HG03025 (cell line): ENCODE results near the gene RIMBP2.

ENCODE experiments used
- ATAC-seq: cut with Tn5 transposase; IDR thresholded peaks from one replicate; pipeline ENCODE4 v1.9.1; 2021; ENCODE audit warnings: mild to moderate bottlenecking, moderate library complexity; ENCODE audit not compliant: unreplicated experiment, low FRiP score

The RIMBP2 gene

DNA sequence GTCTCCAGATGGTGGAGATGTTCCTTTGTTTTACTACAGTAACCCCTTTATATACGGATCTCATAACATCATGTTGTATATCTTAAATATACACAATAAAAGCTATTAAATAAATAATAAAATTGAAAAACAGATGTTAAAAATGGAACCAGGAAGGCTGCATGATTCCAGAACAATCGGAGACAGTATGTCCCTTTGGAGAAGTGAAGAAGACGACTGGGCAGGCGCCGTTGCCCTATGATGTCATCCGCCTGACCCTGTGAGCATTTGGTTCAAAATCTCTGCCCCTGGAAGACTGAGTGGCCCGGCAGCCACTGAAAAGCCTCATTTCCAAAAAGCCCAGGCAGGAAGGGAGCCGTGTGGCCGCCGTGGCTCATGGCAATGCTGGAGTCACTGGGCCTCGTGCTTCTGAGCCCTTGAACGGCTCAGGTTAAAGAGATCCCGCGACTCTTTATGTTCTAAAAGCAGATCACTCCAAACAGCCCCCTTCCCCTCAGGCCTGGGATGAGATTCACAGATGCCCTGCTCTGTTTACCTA, 30.8 kb downstream of the RIMBP2 start:
- ATAC-seq = no peak

DNA sequence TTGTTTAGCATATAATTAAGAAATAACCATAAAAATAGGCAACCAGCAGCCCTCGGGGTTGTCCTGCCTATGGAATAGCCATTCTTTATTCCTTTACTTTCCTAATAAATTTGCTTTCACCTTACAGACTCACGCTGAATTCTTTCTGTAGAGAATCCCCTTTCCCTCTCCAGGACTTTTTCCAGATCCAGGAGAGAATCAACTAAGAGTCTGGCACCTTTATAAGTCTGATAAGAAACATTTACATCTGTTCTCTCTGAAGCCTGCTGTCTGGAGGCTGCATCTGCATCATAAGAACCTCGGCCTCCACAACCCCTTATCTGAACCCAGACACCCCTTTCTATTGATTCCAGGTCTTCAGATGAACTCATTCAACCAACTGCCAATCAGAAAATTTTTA, 32.3 kb downstream of the RIMBP2 start:
- no peak for ATAC-seq

DNA sequence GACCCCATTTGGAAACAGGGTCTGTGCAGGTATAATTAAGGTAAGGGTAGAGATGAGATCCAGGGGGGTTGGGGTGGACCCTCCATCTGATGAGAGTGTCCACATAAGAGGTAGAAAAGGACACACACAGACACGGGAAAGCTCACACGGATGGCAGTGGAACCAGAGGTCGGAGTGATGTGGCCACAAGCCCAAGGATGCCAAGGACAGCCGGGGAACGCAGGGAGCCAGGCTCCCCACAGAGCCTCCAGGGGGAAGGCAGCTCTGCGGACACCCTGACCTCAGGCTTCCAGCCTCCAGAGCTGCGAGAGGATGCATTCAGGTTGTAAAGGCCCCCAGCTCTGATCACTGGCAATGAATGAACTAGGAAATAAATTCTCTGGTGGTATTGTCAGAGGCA, 33.0 kb downstream of the RIMBP2 start:
- no peak for ATAC-seq

DNA sequence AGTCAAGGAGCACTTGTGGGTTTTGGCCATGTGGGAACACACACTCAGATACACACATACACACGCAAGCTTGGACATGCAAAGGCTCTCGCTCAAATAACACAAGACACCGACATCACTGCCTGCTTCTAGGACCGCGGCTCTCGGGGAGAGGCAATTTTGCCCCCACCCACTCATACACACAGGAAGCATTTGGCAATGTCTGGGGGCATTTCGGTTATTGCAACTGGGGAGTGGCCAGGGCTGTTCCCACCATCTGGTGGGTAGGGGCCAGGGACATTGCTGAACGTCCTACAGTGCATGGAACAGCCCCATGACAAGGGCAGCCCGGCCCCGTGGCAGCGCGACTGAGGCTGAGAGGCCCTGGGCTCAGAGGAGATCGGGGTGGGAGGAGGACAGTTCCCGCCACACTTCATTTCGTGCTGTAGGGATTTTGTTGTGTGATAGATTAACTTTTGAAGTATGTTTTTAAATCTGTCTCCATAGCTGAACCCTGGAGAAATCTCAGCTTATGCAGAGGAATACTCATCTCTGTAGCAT, 35.6 kb downstream of the RIMBP2 start:
- no peak for ATAC-seq

DNA sequence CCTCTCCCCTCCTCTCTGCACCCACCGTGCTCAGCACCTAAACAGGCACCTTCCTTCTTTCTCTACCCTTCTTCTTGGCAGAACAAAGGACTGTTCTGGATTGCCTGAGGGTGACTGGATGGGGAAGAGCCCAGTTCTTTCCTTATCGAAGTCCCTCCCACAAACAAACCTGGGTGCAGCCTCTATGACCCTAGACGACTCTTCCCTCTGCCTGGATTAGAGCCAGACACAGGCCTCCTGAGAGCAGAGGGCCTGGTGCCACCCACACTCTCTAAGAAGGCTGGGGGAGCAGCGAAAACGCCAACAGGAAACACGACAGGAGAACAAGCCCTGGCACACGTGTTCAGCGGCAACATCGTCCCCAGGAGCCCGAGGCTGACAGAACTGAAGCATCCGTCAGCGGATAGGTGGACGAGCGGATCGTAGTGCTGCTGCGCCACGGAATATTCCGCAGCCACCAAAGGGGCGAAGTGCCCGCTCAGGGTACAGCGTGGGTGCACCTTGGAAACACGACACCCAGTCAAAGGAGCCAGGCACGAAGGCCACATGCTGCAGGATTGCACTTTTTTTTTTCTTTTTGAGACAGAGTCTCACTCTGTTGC, 38.0 kb downstream of the RIMBP2 start:
- ATAC-seq = no peak

DNA sequence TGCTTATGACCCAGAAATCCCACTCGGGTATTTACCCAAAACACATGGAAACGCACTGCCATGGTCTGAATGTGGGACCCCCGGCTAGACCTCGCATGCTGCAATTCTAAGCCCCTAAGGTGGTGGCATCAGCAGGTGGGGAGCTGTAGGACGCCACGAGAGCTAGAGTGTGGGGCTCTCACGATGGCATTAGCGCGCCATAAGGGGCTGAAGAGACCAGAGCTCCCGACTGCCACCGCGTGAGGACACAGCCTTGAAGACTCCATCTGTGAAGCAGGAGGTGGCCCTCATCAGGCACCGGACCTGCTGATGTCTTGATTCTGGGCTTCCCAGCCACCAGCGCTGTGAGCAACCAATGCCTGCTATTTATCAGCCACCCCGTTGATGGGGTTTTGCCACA, 40.3 kb downstream of the RIMBP2 start:
- ATAC-seq = no peak

DNA sequence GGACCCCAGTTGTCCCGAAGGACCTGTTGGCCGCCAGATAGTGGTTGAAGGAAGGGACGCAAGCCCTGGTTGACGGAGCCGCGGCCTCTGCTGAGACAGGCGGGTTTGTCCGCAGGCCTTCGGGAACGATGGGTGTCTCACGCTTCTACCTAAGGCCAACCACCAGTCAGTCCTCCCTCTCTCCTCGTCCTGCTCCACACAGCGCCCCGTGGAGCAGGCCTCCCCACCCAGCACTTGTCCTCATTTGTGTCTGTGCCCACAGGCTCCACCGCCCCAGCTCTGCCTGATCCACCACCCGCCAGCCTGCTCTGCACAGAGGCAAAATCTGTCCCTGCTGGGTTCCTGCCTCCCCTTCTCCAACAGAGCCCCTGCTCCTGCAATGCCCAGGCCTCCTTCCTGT, 41.0 kb downstream of the RIMBP2 start:
- ATAC-seq = no peak

DNA sequence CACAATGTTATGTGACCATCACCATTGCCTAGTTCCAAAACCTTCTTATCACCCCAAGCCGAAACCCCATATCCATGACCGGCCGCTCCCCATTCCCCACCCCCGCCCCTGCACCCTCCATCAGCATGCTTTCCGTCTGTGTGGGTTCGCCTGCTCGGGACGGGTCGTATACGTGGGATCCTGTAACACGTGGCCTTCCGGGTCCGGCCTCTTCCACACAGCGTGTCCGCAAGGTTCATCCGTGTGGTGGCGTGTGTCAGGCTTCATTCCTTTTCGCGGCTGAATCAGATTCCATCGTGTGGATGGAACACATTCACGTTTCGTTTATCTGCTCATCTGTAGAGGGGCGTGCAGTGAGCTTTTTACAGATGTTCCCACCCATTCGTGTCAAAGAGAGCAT, 41.4 kb downstream of the RIMBP2 start:
- no peak for ATAC-seq

DNA sequence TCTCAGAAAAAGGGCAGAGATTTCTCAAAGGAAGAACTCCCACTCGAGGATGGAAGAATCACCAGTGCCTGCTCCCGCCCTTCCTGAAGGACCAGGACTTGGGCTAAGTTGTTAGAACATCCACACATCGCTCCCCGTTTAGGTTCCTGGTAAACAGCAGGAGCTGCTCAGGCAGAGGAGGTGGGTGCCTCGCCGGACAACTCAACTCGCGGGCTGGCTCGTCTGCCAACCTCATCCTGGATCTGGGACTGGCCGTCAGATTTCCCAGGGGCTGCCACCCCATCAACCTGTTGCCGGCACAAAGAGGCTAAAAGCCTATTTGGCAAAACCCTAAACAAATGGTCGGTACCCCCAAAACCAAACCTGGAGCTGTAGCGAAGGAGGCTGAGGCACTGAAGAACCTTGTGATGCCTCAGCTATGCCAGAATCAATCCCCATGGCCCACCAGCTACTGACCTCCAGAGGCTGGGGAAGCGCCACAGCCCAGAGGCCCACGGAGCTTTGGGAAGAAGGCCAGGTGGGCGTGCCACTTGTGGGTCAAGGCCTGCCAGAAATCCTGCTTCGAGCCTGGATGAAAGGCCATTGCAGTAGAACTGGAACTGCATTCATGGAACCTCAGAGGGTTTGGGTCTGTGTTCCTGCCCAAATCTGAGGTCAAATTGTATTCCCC, 42.9 kb downstream of the RIMBP2 start:
- ATAC-seq = no peak

DNA sequence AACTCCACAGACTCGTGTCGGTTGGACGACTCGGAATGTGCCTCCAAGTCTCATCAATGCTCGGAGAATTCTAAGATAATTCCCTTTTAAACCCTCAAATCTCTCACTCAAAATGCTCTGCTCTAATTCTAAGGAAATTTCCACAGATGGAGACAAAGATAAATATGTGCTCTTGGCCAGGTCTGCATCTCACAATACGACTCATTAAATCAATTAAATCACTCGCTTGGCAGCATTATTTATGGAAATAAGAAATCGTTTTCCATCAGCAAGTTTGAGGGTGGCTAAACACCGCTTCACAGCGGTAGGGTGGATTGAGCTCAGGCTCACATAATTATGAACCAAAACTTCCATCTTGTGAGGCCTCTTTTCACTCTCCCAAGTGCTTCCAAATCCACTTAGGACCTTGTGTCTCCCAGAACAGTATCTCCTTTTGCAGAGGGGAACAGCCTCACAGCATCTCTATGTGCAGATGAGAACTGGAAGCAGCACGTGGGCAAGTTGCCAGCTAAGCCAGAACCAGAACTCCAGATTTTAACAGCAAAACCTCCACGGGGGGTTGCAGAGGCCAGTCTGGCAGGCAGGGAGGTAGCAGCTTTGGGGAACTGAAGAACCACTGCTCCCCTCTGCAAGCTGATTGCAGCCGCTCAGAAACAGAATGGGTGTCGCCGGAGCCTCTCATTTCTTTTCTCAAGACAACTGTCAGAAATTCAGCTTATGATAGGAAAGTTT, 43.8 kb downstream of the RIMBP2 start:
- ATAC-seq = no peak

DNA sequence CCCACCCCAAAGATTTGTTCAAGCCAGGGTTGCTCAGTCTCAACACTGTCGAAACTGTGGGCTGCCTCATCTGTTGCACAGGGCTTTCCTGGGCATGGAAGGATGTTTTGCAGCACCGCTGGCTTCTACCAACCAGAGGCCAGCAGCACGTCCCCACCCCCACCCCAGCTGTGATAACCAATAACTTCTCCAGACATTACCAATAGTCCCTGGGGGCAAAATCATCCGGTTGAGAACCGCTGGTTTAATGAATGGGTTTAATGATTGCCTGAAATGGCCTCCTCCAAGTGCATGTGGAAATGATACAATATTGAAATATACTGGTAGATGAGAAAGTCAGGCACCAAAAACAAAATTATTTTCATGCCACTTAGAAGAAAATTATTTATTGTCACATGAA, 44.5 kb downstream of the RIMBP2 start:
- no peak for ATAC-seq

DNA sequence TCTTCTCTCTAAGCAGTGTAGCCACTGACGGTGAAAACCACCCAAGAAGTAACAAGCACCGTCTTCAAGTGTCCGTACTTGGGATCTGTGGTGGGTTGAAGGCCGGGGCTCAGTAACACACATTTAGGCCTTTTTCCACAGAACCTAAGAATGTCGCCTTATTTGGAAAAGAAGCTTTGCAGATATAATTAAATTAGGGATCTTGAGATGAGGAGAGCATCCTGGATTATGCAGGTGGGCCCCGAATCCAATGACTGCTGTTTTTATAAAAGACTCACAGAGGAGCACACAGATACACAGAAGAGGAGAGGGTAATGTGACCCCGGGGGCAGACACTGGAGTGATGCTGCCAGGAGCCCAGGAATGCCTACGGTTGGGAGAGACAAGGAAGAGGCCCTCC, 46.3 kb downstream of the RIMBP2 start:
- no peak for ATAC-seq

DNA sequence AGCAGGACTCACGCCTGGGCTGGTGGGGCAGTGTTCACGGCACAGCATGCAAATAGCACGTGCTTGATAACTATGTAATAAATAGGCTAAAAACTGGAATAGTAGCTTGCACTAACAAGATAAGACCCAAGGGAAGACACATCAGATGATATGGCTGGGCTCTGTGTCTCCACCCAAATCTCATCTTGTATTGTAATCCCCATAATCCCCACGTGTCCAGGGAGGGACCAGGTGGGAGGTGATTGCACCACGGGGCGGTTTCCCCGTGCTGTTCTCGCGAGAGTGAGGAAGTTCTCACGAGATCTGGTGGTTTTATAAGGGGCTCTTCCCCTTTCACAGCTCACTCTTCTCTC, 46.9 kb downstream of the RIMBP2 start:
- ATAC-seq = no peak

DNA sequence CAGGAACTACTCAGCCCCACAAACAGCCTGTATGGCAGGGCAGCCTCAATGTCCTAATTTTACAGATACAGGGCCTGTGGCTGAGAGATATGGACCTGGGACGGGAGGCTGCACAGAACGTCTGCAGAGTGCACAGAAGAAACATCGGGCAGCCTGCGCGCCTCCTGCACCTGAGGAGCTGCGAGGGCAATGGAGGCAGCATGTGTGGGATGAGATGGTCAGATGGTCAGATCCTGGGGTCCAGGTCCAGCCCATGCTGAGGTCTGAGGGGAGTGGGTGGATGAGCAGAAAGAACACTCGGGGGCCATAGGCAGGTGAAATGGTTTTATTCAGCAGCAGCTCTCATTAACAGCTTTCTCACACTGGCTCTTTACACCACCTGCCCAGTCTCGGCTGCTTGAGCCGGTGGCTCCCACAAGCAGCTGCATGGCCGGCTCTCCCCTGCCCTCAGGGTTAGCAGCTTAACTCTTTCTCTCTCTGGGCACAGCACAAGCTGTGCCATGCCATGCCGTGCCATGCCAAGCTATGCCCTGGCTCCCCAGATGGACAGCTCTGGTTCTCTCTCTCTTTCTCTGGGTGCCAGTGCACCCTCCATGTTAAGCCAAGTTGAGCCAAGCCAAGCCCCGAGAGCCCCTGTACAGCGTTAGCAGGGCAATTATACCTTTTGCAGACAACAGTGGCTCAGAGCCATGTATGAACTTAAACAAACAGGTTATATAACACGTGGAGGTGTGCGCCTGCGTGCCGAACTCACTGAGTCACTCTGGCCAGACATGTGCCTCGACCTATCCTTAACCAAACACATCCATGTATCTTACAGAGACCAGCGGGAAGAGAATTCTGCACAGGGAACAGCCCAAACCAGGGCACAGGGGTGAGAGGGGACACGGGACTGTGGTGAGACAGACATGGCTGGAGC, 47.6 kb downstream of the RIMBP2 start:
- no peak for ATAC-seq

DNA sequence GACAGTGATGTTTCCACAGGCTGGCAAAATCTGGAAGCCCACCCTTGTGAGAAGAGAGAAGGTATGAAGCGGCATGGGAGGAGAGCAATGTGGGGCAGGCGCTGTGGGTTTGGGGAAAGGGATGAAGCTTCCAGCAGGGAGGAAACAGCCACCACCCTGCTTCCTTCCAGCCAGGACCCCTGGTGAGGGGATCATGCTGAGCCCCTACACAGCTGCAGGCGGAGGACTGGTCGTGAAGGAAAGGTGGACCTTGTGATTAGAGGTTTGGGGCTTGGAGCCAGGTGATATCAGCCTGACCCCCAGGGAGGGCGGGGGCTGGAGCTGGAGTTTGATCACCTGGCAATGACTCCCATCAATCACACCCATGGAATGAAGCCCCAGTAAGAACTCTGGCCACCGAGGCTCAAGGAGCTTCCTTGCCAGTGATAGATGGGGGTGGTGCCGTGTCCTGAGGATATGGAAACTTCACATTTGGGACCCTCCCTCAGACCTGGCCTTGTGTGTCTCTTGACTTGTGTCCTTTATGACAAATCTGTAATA, 48.6 kb downstream of the RIMBP2 start:
- no peak for ATAC-seq

DNA sequence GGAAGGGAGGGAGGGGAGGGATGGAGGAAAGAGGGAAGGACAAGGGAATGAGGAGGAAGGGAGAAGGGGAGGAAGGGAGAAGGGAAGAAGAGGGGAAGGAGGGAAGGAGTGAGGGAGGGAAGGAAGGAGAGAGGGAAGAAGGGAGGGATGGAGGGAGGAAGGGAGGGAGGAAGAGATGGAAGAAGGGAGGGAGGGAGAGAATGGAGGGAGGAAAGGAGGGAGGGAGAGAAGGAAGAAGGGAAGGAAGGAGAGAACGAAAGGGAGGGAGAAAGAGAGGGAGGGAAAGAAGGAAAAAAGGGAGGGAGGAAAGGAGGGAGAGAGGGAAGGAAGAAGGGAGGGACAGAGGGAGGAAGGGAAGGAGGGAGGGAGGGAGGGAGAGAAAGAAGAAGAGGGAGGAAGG, 49.5 kb downstream of the RIMBP2 start:
- ATAC-seq = no peak

DNA sequence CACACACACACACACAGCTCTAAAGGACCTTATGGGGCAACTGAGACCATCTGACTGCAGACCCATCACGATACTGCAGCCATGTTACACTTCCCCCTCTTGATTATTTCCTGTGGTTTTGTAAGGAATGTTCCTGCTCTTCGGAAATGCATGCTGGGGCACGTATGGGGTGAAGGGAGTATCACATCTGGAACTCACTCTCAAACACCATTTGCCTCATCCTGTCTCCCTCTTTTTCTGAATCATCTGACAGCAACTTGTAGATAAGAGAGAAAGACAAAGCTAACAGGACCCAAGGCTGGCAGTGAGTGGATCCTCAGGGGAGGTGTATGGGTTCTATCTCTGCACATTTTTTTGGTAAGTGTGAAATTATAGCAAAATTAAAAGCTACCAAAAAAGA, 50.3 kb downstream of the RIMBP2 start:
- no peak for ATAC-seq

DNA sequence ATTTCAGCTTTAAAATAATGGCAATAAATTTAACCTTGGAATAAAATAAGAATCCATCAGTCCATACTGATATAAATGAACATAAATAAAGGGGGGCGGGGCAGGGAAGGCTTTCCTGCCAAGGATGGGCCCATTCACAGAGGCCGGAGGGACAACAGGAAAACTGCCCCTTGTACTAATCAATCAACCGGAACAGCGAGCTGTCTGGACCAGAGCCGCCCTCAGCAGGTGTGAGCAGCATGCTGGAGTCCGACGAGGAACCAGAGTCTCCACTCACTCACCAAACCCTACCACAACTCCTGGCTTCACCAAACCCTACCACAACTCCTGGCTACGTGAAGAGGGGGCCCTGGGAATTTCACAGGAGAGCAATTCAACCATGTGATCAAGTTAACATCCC, 51.3 kb downstream of the RIMBP2 start:
- no peak for ATAC-seq

DNA sequence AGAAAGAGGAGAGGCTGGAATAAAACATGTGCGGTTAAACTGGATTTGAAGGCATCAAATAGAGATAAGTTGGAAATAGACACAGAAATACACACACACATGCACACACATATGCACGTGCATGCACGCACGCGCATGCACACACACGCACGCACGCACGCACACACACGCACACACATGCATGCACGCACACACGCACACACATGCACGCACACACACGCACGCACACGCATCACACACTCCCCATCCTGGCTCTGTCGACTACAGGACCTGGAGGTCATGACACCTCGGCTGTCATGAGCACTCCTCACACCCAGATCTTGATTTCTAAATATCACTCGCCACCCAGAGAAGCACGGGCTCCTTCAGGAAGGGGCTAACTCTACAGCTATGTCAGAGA, 51.8 kb downstream of the RIMBP2 start:
- ATAC-seq = no peak

DNA sequence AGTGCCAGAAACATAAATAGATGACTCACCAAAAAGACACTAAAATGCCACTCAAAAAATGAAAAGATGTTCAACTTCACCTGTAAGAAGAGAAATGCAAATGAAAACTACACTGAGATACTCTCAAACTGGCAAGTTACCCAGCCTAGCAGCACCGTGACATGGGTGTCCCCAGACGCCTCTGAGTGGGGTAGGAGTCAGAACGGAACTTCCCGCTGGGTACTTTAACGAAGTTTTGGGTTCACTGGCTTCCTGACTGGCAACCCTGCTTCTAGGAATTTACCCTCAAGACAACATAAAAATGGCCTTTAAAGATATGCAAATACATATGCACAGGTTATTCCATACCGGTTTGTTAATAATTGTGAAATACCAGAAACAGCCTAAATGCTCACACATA, 52.6 kb downstream of the RIMBP2 start:
- no peak for ATAC-seq
